RWPE2 (cell line): ENCODE measurements around the gene WDR72.

Experiments
- ATAC-seq: fragments of 200-7000 bp; cut with Tn5 transposase; 3 replicates; pipeline ENCODE4 v1.9.1; 2021; ENCODE audit warnings: low read depth
- DNase-seq: peaks from one replicate; pipeline ENCODE4 v3.0.0-alpha.2; 2020; ENCODE audit warnings: low spot score
- H3K27ac ChIP-seq: fragments of 450-650 bp; 2 replicates; pipeline ENCODE4 v1.5.1; 2017; ENCODE audit warnings: mild to moderate bottlenecking; ENCODE audit not compliant: poor library complexity, severe bottlenecking
- H3K27me3 ChIP-seq: fragments of 250-450 bp; sonication (Bioruptor Pico); 2 replicates; pipeline ENCODE4 v1.5.1; 2021; ENCODE audit warnings: mild to moderate bottlenecking, moderate library complexity; ENCODE audit not compliant: insufficient read depth, poor library complexity, severe bottlenecking
- H3K36me3 ChIP-seq: fragments of 250-450 bp; sonication (Bioruptor Pico); 2 replicates; pipeline ENCODE4 v1.5.1; 2020; ENCODE audit warnings: low read depth, mild to moderate bottlenecking, moderate library complexity
- H3K4me1 ChIP-seq: fragments of 250-450 bp; sonication (Bioruptor Pico); 2 replicates; pipeline ENCODE4 v1.5.1; 2021; ENCODE audit warnings: mild to moderate bottlenecking, moderate library complexity; ENCODE audit not compliant: insufficient read depth, poor library complexity, severe bottlenecking
- H3K4me3 ChIP-seq: fragments of 250-450 bp; sonication (Bioruptor Pico); 2 replicates; pipeline ENCODE4 v1.5.1; 2021; ENCODE audit warnings: mild to moderate bottlenecking, moderate library complexity; ENCODE audit not compliant: severe bottlenecking
- H3K9me3 ChIP-seq: fragments of 250-450 bp; sonication (Bioruptor Pico); 2 replicates; pipeline ENCODE4 v1.5.1; 2021; ENCODE audit warnings: mild to moderate bottlenecking, moderate library complexity; ENCODE audit not compliant: severe bottlenecking
- CTCF ChIP-seq: fragments of 450-650 bp; IDR thresholded peaks from one replicate; pipeline ENCODE4 v1.5.1; 2017; ENCODE audit warnings: mild to moderate bottlenecking, moderate library complexity; ENCODE audit not compliant: poor library complexity, severe bottlenecking

The WDR72 gene

GRCh38 chr15:53469422-53469821, 290.0 kb downstream of the WDR72 start:
- Histone ChIP-seq H3K27me3 (peaks cover 3% of the 10 kb centered on the region), H3K9me3 (no peaks in the 10 kb centered on the region), H3K27ac (no peak overlapping the region), H3K4me3 (no peak overlapping the region), H3K4me1 (no peaks in the 10 kb centered on the region), H3K36me3 (no peaks in the 10 kb centered on the region)
- no peak for TF ChIP-seq CTCF
- no peak for DNase-seq
- no peak for ATAC-seq
